ENCODE results near the gene NFKBIA.

- TF ChIP-seq CTCF (conservative IDR thresholded peaks at IDR 0.05 in 1 of 2, IDR thresholded peaks at IDR 0.05 in 1 of 2; ENCODE audit: extremely low read depth in 1 of 2, insufficient read depth in 1 of 2, low read depth in 1 of 2, low read length in 2 of 2) (no peak), EZH2 (IDR thresholded peaks at IDR 0.05; ENCODE audit: borderline replicate concordance, low read length) (no peak)
Measured at GRCh38 chr14:35403603-35404448, 723 bp downstream of the NFKBIA start.

All from mammary epithelial cell (primary cell).